Endothelial cell of umbilical vein (primary cell): ENCODE data around the gene SLC41A3.

ENCODE experiments used
- CTCF ChIP-seq, 2 donors: IDR thresholded peaks; 1 replicate in 1 of 2; 2 replicates in 1 of 2; pipeline ENCODE4 v1.5.1; 2011; ENCODE audit warnings: low read length in 2 of 2, mild to moderate bottlenecking in 2 of 2, moderate library complexity in 2 of 2, control low read depth in 1 of 2, inconsistent platforms in 1 of 2, low read depth in 1 of 2; ENCODE audit not compliant: insufficient read depth in 1 of 2; ENCODE audit errors: extremely low read depth in 1 of 2
- EZH2 ChIP-seq: IDR thresholded peaks from 2 replicates; pipeline ENCODE4 v1.6.1; 2012; ENCODE audit warnings: borderline replicate concordance, low read depth, mild to moderate bottlenecking, moderate library complexity, low read length, inconsistent platforms; ENCODE audit not compliant: severe bottlenecking
- MAX ChIP-seq: IDR thresholded peaks from 2 replicates; pipeline ENCODE4 v1.6.1; 2011; ENCODE audit not compliant: insufficient read depth, insufficient read length
- POLR2AphosphoS5 ChIP-seq: IDR thresholded peaks from 2 replicates; pipeline ENCODE4 v1.6.1; 2012; ENCODE audit warnings: low read depth, mild to moderate bottlenecking, control low read depth, low read length, moderate library complexity; ENCODE audit not compliant: insufficient read depth

- TF ChIP-seq MAX (no peak), CTCF (IDR thresholded peaks at IDR 0.05; ENCODE audit: extremely low read depth in 1 of 2, insufficient read depth in 1 of 2, low read depth in 1 of 2, low read length in 2 of 2) (no peak), EZH2 (no peak), POLR2AphosphoS5 (no peak)
Measured at GRCh38 chr3:125967156-125967555, 116.8 kb downstream of the SLC41A3 start.
